Glutamatergic neuron (in vitro differentiated cells): ENCODE measurements around the gene ERP27. TPM values are rescaled to one million over a fixed set of nuclear protein-coding genes. Genes with fewer than 3 reads are reported as not detected.

Experiments used
- DNase-seq: peaks from one replicate; pipeline ENCODE4 v3.0.0; 2022
- H3K27ac Mint-ChIP-seq: one replicate; pipeline ENCODE4 v1.8.0; 2020; ENCODE audit warnings: mild to moderate bottlenecking, mixed read lengths, inconsistent platforms; ENCODE audit not compliant: unreplicated experiment
- H3K27me3 Mint-ChIP-seq: one replicate; pipeline ENCODE4 v1.8.0; 2020; ENCODE audit warnings: mild to moderate bottlenecking, moderate library complexity, mixed read lengths, inconsistent platforms; ENCODE audit not compliant: unreplicated experiment
- H3K36me3 Mint-ChIP-seq: one replicate; pipeline ENCODE4 v1.8.0; 2020; ENCODE audit warnings: mild to moderate bottlenecking, mixed read lengths, inconsistent platforms; ENCODE audit not compliant: unreplicated experiment
- H3K4me1 Mint-ChIP-seq: one replicate; pipeline ENCODE4 v1.8.0; 2020; ENCODE audit warnings: mild to moderate bottlenecking, low read depth, mixed read lengths, inconsistent platforms; ENCODE audit not compliant: unreplicated experiment
- H3K4me3 Mint-ChIP-seq: one replicate; pipeline ENCODE4 v1.8.0; 2020; ENCODE audit warnings: mild to moderate bottlenecking, mixed read lengths, inconsistent platforms; ENCODE audit not compliant: unreplicated experiment
- H3K9me3 Mint-ChIP-seq: one replicate; pipeline ENCODE4 v1.8.0; 2020; ENCODE audit warnings: mild to moderate bottlenecking, moderate library complexity, mixed read lengths, inconsistent platforms; ENCODE audit not compliant: unreplicated experiment
- total RNA-seq: library from RNA; stranded (reverse); fragmentation: NEBNext Ultra II Directional; extraction: Animal tissue kit (Norgen Biotek cat#: 25700); gene quantifications from one replicate; pipeline ENCODE4 v1.2.1, GENCODE V29; 2021; ENCODE audit not compliant: unreplicated experiment
- TF ChIP-seq, protein P1 (sequence below): fragments of 200-600 bp; sonication (generic); IDR thresholded peaks from one replicate; pipeline ENCODE4 v1.5.0; 2021; ENCODE audit not compliant: partially characterized antibody, unreplicated experiment

ERP27 gene
- total RNA-seq, 1 donor from 2014 or later = not detected

DNA sequence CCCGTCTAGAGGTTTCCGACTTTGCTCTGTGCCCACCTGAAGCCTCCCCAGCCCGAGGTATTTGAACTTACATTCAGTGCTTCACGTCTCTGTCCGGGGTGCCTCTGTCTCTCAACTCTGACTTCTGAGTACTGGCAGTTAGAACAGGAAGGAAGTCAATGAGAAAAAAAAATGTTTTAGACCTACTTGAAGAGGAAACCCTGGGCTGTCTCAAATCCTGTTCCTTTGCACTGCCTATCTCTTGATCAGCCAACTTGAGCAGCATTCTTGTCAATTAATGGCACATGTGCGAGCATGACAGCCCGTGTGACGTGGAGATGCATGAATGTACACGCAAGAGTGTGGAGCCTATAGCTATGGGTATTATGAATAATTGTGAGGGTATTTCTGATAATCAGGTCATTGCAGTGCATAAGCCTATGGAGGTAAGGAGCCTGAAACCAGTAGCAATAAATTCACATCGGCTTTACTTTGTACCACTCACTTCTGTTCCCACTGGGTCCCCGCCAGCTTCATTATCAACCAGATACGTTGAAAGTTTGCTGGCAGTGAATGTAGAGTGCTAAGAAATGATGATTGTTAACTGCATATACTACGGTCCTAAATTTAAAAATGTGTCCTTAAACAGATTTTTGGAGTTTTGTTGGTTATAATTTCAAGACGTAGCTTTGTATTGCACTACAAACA lies 23.3 kb upstream of the ERP27 start, which contains the start of gene ARHGDIB:
ARHGDIB (minus strand) TSS at position 136 of the 687 bp plus-strand sequence. CDS start 10,889 bp downstream, outside the sequence.
- Mint-ChIP-seq H3K27me3 (no peaks in the 10 kb centered on the region), H3K4me1 (no peaks in the 10 kb centered on the region), H3K27ac (no peak within 1 kb of the TSS), H3K36me3 (no peaks in the 10 kb centered on the region), H3K4me3 (no peak within 1 kb of the TSS), H3K9me3 (no peaks in the 10 kb centered on the region)
- DNase-seq = no peak
- TF ChIP-seq, protein P1, sequence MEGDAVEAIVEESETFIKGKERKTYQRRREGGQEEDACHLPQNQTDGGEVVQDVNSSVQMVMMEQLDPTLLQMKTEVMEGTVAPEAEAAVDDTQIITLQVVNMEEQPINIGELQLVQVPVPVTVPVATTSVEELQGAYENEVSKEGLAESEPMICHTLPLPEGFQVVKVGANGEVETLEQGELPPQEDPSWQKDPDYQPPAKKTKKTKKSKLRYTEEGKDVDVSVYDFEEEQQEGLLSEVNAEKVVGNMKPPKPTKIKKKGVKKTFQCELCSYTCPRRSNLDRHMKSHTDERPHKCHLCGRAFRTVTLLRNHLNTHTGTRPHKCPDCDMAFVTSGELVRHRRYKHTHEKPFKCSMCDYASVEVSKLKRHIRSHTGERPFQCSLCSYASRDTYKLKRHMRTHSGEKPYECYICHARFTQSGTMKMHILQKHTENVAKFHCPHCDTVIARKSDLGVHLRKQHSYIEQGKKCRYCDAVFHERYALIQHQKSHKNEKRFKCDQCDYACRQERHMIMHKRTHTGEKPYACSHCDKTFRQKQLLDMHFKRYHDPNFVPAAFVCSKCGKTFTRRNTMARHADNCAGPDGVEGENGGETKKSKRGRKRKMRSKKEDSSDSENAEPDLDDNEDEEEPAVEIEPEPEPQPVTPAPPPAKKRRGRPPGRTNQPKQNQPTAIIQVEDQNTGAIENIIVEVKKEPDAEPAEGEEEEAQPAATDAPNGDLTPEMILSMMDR = no peak

DNA sequence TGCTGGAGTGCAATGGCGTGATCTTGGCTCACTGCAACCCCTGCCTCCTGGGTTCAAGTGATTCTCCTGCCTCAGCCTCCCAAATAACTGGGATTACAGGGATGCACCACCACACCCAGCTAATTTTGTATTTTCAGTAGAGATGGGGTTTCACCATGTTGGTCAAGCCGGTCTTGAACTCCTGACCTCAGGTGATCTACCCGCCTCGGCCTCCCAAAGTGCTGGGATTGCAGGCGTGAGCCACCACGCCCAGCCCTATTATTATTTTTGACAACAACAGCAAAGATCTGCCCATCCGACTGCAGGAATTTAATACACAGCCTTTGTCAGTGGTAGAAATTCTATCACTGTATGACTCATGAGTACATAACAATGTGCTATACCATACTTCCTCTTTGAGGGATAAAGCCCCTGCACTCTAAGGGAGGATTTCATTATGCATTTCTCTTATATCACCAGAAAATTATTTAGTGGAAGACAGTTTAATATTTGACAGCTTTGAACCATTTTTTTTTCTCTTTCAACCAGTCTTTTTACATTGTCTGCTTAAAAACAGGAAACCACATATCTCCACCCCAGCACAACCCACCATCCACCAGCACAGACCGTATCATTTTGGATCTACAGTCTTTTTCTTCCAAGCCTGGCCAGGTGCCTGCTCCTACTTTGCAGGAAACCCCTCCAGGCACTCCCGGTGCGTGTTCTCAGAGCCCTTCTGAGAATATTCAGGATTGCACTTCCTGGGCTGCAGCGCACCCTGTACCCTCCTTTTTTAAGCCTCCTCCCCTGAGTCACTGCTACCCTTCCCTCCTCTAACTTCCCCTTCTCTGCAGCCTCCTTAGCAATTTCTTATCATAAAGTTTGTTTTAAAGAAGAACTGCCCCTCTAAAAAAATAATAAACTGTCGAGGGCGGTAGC lies 22.5 kb upstream of the ERP27 start:
- no peak overlapping the region for H3K27ac Mint-ChIP-seq
- no peaks in the 10 kb centered on the region for H3K4me1 Mint-ChIP-seq
- no peak for DNase-seq
- H3K4me3 Mint-ChIP-seq = no peak overlapping the region
- no peaks in the 10 kb centered on the region for H3K9me3 Mint-ChIP-seq
- H3K36me3 Mint-ChIP-seq = no peaks in the 10 kb centered on the region
- TF ChIP-seq, protein P1 = no peak
- H3K27me3 Mint-ChIP-seq = no peaks in the 10 kb centered on the region

DNA sequence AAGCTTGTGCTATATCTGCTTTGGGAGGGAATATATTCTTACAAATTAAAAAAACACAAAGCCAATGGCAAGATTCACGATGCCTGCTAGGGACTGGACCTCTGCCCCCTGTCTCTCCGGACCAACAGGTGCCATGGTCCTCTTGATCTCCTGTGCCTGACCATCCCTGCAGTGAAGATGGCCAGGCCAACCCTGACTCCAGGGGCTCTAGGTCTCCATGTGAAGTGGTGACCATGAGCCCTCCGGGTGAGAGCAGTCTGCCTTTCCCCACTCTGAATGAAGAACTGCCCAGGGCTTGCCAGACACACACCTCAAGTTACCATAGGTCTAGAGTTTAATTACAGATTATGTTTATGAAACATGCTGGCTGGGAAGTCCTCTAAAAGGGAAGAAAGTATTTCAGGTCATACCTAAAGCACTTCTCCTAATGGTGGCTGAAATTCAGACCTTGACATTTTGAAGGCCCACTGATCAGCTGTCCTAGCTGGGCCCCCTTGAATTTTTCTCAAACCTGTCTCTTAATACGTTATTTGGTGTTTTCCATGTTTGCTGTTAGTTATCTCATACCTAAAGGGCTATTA lies 21.7 kb upstream of the ERP27 start:
- DNase-seq = no peak
- H3K27me3 Mint-ChIP-seq = no peaks in the 10 kb centered on the region
- no peak overlapping the region for H3K27ac Mint-ChIP-seq
- no peaks in the 10 kb centered on the region for H3K4me1 Mint-ChIP-seq
- TF ChIP-seq, protein P1 = no peak
- no peaks in the 10 kb centered on the region for H3K9me3 Mint-ChIP-seq
- no peak overlapping the region for H3K4me3 Mint-ChIP-seq
- H3K36me3 Mint-ChIP-seq = no peaks in the 10 kb centered on the region

DNA sequence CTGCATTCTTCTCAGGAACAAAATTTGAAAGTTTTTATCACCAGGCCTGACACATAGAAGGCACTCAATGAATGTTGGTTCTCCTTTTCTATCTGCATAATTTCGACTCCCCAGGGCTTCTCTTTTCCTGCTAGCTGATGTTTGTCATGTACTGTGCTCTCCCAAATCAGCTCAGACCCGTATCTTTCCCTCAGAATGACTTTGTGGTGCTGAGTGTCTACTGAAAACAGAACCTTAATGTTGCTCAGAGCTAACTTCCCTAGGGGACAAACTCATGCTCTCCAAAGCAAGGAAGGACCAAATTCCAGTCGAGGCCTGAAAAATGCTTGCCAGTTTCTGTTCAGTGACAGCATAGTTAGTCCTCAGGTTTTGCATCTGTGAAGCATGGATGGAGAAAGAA lies 21.1 kb upstream of the ERP27 start:
- H3K27ac Mint-ChIP-seq = no peak overlapping the region
- no peak overlapping the region for H3K4me3 Mint-ChIP-seq
- no peaks in the 10 kb centered on the region for H3K4me1 Mint-ChIP-seq
- no peaks in the 10 kb centered on the region for H3K9me3 Mint-ChIP-seq
- DNase-seq = no peak
- no peaks in the 10 kb centered on the region for H3K36me3 Mint-ChIP-seq
- TF ChIP-seq, protein P1 = no peak
- H3K27me3 Mint-ChIP-seq = no peaks in the 10 kb centered on the region
